HG03159 (cell line): ENCODE data around the gene NRXN2.

Source experiments
- ATAC-seq: cut with Tn5 transposase; IDR thresholded peaks from one replicate; pipeline ENCODE4 v1.9.1; 2021; ENCODE audit warnings: mild to moderate bottlenecking, moderate library complexity; ENCODE audit not compliant: unreplicated experiment

Gene NRXN2

GRCh38 chr11:64723117-64723906 lies at the start of gene NRXN2:
Gene NRXN2, minus strand, starts transcription at chr11:64723197. Its CDS starts 9,498 bp downstream, at chr11:64713699.
- ATAC-seq, result peak; percentile 73

DNA sequence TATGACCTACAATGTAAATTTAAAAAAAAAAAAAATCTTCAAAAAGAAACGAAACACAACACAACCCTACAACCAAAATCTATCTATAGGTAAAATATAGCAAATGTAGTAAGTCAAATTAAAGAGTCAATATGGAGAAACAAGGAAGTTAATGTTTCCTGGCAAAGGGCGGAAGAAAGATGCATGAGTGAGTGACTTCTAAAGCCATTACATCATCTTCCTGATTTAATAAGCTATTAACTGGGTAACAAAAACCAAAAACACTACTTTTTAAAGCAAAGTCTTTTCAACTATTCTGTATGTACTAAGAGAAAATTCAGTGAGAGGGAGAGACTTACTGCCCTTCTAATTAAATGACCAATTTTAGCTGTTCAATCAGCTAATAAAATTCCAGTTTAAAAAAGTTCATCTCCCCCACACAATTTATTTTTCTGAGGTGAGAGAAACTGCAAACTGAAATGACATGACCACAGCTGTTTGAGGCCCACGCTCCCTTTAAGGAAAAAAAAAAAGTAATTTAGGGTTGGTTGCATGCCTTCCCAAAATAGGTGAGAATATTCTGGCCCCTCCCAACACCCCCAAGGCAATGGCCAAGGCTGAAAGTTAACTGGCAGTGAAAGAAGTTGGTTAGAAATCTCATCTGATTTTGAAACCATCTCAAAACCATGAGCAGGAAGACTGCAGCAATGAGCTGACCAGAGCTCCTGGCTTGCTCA lies 49.5 kb upstream of the NRXN2 start:
- no peak for ATAC-seq

- ATAC-seq, result no peak
Observed at GRCh38 chr11:64771861-64772260, 48.9 kb upstream of the NRXN2 start.

GRCh38 chr11:64770120-64770519 lies 47.1 kb upstream of the NRXN2 start:
- ATAC-seq, result no peak

DNA sequence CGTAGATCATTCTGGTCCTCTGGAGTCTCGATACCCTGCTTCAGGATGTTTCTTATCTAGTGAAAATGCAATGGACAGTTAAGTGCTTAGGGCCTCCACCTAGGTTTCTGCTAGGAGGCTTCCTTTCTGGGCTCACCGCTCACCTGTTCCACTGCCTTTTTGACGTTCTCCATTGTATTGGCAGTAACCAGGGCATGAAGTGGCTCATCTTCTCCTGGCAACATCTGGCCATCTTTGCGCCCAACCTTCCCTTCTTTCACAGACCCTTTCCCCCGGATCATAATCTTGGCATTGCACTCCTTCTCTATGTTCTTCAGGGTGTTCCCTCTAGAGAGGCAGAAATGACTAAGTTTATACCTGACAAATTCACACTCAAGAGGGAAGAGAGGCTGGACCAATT lies 46.3 kb upstream of the NRXN2 start:
- no peak for ATAC-seq

- ATAC-seq, result no peak
Observed at GRCh38 chr11:64768300-64768694, 45.3 kb upstream of the NRXN2 start.

- no peak for ATAC-seq
Observed at GRCh38 chr11:64767344-64768299, 44.6 kb upstream of the NRXN2 start.

DNA sequence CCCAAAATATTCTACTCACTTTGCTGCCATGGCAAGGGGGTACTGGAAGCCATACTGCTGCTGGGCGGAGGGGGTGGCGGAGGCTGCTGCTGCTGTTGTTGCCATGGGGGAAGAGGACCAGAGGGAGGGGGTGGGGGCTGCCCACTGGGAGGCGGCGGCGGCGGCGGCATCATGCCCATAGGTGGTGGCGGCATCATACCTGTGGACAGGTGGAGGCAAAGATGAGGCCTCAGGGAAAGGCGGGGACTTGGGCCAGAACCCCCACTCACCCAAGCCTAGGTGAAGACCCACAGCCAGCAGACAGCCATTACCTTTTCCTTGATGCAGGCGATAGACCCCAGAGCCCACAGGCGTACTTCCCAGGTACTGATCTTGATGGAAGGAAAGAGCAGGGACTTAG lies 43.9 kb upstream of the NRXN2 start:
- no peak for ATAC-seq

- no peak for ATAC-seq
Observed at GRCh38 chr11:64765851-64766665, 43.1 kb upstream of the NRXN2 start.

DNA sequence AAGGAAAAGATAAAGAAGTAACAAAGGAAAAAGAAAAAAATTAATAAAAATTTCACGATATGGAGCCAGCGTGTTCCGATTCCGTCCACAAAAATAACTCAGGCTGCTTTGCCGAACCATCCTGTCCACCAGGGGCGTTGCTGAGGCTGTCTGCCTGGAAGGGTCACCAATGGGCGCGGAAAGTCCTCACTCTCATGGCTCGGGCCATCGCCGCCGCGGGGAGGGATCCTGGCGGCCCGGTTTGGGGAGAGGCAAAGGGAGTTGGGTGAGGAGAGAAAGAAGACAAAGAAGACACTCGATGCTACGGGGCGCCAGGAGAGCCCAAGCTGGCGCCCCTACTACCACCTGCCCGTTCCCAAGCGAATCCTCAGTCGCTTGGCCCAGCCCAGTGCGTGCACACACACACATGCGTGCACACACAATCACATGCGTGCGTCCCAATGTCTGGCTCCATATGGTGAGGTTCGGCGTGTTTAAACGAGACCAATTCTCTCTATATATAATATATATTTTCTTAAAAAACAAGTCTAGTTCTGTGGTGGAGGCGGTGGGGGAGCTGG lies 42.4 kb upstream of the NRXN2 start:
- no peak for ATAC-seq

DNA sequence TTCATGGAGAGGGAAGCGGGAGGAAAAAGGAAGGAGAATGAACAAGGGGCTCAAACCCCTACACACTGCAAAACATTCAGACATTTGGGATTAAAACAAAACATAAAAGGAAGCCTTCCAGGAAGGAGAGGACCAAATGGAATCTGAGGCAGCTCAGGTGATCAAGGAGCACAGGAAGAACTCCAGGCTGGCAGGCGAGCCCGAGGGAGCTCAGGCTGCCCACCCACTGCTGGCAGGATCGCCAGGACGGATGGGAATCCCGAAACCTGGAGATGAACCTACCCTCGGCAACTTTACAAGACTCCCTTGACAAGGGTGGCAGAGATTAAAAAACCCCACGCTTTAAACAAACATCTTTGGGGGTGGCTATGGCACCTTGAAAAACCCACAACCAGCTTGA lies 41.8 kb upstream of the NRXN2 start:
- no peak for ATAC-seq

- no peak for ATAC-seq
Observed at GRCh38 chr11:64764040-64764611, 41.1 kb upstream of the NRXN2 start.

DNA sequence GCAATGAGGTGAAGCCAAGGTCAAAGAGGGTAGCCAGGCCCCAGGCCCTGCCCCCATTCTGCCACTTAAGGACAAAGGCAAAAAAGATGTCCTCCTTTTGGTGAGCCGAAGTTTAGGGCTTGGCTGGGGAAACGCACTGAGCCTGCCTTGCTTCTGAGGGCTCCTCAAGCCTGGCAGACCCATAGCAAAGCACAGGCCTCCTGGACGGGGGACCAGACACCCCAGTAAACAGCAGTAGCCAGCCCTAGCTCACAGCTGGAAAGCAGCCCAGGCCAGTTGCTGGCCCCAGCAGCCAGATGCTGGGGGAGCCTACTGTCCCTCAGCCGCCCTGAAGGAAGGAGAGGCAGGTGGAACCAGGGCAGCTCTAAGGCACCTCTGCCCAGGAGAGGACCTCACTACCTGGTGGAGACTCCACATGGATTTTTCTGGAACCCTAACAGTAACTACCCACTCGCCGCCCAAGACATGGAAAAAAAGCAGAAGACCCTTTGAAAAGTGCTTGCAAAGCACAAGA lies 40.6 kb upstream of the NRXN2 start:
- no peak for ATAC-seq

- no peak for ATAC-seq
Observed at GRCh38 chr11:64762674-64763525, 39.9 kb upstream of the NRXN2 start.

DNA sequence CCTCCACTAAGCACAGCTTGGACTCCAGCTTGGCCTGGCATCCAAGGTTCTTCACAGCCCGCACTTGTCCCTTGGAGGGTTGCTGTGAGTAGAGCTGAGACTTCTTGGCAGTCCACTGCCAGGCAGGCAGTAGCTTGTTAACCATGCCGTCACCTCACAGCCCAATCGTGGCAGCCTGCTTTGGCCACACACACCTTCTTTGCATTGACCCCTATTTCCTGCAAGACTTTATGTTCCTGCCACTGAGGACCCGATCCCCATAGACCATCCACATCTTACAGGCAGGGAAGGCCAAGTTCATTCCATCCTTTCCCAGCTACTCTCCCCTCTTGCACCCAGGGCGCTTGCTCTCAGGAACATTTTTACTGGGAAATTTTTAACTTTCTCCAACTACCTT lies 39.3 kb upstream of the NRXN2 start:
- ATAC-seq, result no peak

DNA sequence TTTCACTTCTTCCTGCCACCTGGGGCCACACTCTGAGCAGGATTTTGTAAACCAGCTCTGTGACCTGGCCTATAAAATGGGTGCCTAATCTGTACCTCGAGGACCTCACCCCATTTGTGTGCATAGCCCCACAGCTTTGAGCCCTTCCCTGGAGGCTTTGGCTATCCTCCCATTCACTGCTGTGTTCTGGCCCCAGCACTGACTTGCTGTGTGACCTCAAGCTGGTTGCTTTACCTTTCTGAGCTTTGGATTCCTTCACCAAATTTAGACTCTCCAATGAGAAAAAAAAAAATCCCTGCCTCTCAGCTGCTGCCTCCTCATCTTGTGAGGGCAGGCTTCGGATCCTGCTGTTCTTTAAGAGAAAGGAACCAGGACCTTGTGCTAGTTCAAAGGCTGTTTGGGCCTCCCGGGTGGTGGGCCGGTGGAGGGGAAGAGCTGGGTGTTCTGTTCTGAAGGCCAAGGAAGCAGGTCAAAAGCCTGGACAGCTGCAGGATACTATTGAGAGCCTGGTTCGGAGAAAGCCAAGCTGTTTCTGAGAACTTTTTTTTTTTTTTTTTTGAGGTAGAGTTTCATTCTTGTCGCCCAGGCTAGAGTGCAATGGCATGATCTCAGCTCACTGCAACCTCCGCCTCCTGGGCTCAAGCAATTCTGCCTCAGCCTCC lies 37.9 kb upstream of the NRXN2 start:
- no peak for ATAC-seq

- no peak for ATAC-seq
Observed at GRCh38 chr11:64759722-64760719, 37.0 kb upstream of the NRXN2 start, which contains the start of gene PYGM. Gene PYGM, minus strand, starts transcription at chr11:64759974. Its CDS starts 76 bp downstream, at chr11:64759898.
